ENCODE measurements around the gene GALM.

The GALM gene

GRCh38 chr2:38771632-38772031, 105.7 kb downstream of the GALM start:
- DNase-seq (ENCODE audit: low spot score) = no peak

DNA sequence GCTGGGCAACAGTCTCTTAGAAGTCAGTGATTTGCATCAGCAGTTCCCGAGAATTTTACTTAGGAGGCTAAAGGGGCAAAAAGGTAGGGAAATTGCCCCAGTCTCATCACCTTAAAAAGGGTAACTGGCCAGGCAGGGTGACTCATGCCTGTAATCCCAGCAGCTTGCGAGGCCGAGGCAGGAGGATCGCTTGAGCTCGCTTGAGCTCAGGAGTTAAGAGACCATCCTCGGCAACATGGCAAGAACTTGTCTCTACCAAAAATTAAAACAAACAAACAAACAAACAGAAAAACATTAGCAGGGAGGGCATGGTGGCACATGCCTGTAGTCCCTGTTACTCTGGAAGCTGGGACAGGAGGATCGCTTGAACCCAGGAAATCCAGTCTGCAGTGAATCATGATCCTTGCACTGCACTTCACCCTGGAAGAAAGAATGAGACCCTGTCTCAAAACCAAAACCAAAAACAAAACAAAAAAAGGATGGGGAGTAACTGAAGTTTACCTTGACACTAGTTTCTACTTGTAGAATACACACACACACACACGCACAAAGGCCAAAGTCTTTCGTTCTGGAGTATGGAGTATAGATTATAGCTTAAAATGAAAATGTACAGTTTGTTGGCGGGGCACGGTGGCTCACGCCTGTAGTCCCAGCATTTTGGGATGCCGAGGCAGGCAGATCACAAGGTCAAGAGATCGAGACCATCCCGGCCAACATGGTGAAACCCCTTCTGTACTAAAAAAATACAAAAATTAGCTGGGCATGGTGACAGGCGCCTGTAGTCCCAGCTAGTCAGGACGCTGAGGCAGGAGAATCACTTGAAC, 109.4 kb downstream of the GALM start:
- DNase-seq (ENCODE audit: low spot score) = no peak

GRCh38 chr2:38775921-38776225, 110.0 kb downstream of the GALM start:
- no peak for DNase-seq (ENCODE audit: low spot score)

DNA sequence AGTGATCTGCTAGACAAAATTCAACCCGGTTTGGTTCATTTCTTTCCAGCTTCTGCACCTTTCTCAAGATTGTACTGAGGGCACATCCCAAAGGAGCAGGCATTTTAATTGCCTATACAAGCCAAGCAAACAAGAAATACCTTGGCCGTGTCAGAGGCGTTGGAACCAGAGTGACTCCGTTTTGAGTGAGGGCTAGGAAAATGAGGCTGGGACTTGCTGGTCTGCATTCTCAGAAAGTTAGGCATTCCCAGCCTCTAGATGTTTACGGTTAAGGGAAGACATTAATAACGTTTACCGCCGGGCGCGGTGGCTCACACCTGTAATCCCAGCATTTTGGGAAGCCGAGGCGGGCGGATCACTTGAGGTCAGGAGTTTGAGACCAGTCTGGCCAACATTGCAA, 110.6 kb downstream of the GALM start:
- no peak for DNase-seq (ENCODE audit: low spot score)

GRCh38 chr2:38778687-38779082, 112.8 kb downstream of the GALM start:
- DNase-seq (ENCODE audit: low spot score) = no peak

DNA sequence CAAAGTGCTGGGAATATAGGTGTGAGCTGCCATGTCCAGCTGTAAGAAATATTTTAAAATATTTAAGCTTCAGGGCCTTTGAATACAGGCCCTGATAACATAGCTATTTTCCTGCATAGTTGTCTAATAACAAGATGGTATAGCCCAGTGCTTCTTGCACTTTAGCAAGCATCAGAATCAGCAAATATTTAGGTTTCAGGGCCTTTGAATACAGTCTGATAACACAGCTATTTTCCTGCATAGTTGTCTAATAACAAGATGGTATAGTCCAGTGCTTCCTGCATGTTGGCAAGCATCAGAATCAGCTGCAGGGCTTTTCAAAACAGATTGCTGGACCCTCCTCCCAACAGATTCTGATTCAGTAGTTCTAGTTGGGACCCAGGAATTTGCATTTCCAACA, 117.7 kb downstream of the GALM start:
- no peak for DNase-seq (ENCODE audit: low spot score)

All from pons (tissue), 1 donor.